ENCODE data around the gene PLXNA2. TPM values are rescaled to one million over a fixed set of nuclear protein-coding genes. Genes with fewer than 3 reads are reported as not detected.

Gene PLXNA2
- total and polyA plus RNA-seq, 2 of the 13 experiments (the other 11 are each of a cell fraction or from before 2014, with no cell fraction given), result 1.1 to 2.1 TPM

DNA sequence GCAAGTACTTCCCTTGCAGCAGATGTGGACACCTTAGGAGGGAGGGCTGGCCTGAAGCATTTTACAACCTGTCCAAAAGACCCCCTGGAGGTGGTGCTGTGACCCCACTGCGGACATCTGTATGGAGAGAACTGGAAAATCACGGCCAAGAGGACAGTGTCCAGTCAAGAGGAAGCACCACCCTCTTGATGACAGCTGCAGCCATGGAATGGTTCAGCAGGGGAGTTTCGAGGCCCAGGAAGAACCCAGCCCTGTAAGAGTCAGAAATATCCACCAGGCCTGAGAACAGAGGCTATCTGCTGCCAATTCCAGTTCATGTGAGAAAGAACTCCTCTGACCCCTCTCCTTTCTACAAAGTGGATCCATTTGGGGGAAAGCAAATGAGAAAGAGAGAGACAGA is 126.8 kb downstream of the PLXNA2 start:
- Histone ChIP-seq H2AFZ (ENCODE audit: low read length) (no peak overlapping the region), H4K20me1 (ENCODE audit: insufficient read depth, low read length) (no peaks in the 10 kb centered on the region), H3K4me2 (ENCODE audit: low read depth, low read length) (no peak overlapping the region), H3K36me3 (replicated peaks in 1 of 2; ENCODE audit: control insufficient read depth in 1 of 2, insufficient read depth in 2 of 2, low read length in 2 of 2) (no peaks in the 10 kb centered on the region), H3K4me3 (replicated peaks in 1 of 3; ENCODE audit: insufficient read depth in 1 of 3, low read depth in 2 of 3, low read length in 3 of 3) (no peak overlapping the region), H3K9ac (ENCODE audit: insufficient read depth, low read depth, low read length) (no peak overlapping the region), H3K27ac (ENCODE audit: extremely low read length, insufficient read depth, low read length) (no peak overlapping the region), H3K9me3 (ENCODE audit: low read length) (no peaks in the 10 kb centered on the region), H3K4me1 (ENCODE audit: insufficient read depth, low read length) (peaks cover 67% of the 10 kb centered on the region), H3K27me3 (ENCODE audit: control insufficient read depth in 1 of 2, insufficient read depth in 2 of 2, low read length in 2 of 2) (no peaks in the 10 kb centered on the region), H3K79me2 (ENCODE audit: insufficient read depth, low read length) (no peaks in the 10 kb centered on the region)
- WGBS (ENCODE audit: low lambda C conversion rate), result 62% methylated on average over 3 of the region's 3 CpGs
- TF ChIP-seq ZBTB7A (CRISPR knock-in tag; IDR thresholded peaks at IDR 0.05) (no peak), STAG1 (CRISPR knock-in tag; IDR thresholded peaks at IDR 0.05) (peak; percentile 26), NFYC (CRISPR knock-in tag; IDR thresholded peaks at IDR 0.05) (no peak), CTCF (CRISPR knock-in tag; IDR thresholded peaks at IDR 0.05) (peak; percentile 23), CSRNP1 (CRISPR knock-in tag; IDR thresholded peaks at IDR 0.05) (no peak), SYNCRIP (IDR thresholded peaks at IDR 0.05; ENCODE audit: insufficient read depth, low read depth, low read length) (no peak)
- FAIRE-seq (no peak), ATAC-seq (no peak), DNase-seq (ENCODE audit: low spot score) (no peak)
- intact Hi-C loops (cut with micrococcal nuclease; ENCODE audit: unreplicated experiment) (loop anchor here (5.0 kb wide), 1 partner anchor 120 kb away; no protein-coding TSS in a partner anchor), in situ Hi-C loops (cut with HindIII; ENCODE audit: extremely low pct_ligation_motif_present, low pct_unique_long_range_greater_than_20kb) (no loop called here)
- ChIA-PET CTCF (ENCODE audit: low intra/inter-chr PET ratio, low total read pairs) (no interaction called here), POLR2A (no interaction called here)
- BruUV-seq (replicated peaks), result no TSS peak

All from HepG2 (cell line).